GM13977 (cell line): ENCODE results near the gene NFIL3.
"Not testable (repeated sequence)": the region's sequence is repeated elsewhere in the genome, so short reads cannot be mapped to it uniquely, and the experiment has no call there.

ENCODE experiments used
- DNase-seq: peaks from one replicate; pipeline ENCODE4 v3.0.0; 2012; ENCODE audit warnings: low spot score
- in situ Hi-C: fragments of 300-500 bp; cut with MboI; formaldehyde crosslinking; loops from one replicate; pipeline ENCODE4 v1.12.0; 2022; ENCODE audit warnings: low sequenced_read_pairs, low pct_unique_long_range_greater_than_20kb, mixed read lengths, inconsistent platforms; ENCODE audit not compliant: unreplicated experiment
- TF ChIP-seq, protein P1 (sequence below): IDR thresholded peaks from 2 replicates; pipeline ENCODE4 v1.5.1; 2012; ENCODE audit warnings: mild to moderate bottlenecking, control low read depth; ENCODE audit not compliant: insufficient read depth; ENCODE audit errors: extremely low read depth, missing control alignments

The NFIL3 gene

DNA sequence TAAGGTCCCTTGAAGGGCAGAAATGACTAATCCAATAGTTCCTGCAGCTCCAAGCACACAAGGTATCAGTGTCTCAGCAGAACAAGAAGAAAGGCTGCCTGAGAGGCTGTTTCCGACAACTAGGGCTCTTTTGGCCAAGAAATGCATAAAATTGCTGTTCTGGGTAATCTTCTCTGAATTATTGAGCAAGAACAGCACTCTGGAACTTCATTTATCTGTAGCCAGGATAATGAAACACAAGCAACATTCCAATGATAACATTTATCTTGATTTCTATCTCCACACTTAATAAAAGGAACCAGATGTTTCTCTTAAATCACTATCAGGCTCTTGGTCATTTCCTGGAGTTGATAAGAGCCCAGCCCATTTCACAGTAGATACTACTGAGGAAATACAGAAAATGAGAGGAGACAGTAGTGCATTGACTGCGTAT, 44.9 kb downstream of the NFIL3 start:
- TF ChIP-seq, protein P1, sequence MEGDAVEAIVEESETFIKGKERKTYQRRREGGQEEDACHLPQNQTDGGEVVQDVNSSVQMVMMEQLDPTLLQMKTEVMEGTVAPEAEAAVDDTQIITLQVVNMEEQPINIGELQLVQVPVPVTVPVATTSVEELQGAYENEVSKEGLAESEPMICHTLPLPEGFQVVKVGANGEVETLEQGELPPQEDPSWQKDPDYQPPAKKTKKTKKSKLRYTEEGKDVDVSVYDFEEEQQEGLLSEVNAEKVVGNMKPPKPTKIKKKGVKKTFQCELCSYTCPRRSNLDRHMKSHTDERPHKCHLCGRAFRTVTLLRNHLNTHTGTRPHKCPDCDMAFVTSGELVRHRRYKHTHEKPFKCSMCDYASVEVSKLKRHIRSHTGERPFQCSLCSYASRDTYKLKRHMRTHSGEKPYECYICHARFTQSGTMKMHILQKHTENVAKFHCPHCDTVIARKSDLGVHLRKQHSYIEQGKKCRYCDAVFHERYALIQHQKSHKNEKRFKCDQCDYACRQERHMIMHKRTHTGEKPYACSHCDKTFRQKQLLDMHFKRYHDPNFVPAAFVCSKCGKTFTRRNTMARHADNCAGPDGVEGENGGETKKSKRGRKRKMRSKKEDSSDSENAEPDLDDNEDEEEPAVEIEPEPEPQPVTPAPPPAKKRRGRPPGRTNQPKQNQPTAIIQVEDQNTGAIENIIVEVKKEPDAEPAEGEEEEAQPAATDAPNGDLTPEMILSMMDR, result no peak
- DNase-seq, result no peak
- in situ Hi-C loops, result no loop called here

DNA sequence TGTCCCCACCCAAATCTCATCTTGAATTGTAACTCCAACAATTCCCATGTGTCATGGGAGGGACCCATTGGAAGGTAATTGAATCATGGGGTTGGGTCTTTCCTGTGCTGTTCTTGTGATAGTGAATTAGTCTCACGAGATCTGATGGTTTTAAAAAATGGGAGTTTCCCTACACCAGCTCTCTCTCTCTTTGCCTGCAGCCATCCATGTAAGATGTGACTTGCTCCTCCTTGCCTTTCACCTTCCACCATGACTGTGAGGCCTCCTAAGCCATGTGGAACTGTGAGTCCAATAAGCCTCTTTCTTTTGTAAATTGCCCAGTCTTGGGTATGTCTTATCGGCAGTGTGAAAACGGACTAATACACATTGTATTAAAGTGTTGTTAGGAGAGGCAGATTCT, 45.6 kb downstream of the NFIL3 start:
- DNase-seq, in situ Hi-C loops: not testable (repeated sequence)

DNA sequence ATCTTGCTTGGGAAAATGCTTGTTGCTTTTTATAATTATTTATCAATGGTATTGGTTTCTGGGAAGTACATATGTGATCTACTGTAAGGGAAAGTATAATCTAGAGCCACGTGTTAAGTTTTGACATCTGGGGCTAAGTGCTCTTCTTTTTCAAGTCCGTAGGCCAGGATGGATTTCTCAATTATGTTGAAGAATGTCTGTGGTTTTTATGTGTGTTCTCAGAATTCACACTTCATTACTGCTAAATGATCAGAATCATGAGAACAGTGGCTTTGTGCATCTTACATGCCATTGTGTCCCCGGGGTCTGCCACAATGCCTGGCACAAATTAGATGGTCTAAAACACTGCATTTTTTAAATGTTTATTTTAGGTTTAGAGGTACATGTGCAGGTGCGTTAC, 47.4 kb downstream of the NFIL3 start:
- in situ Hi-C loops, result no loop called here
- TF ChIP-seq, protein P1, result no peak
- no peak for DNase-seq

DNA sequence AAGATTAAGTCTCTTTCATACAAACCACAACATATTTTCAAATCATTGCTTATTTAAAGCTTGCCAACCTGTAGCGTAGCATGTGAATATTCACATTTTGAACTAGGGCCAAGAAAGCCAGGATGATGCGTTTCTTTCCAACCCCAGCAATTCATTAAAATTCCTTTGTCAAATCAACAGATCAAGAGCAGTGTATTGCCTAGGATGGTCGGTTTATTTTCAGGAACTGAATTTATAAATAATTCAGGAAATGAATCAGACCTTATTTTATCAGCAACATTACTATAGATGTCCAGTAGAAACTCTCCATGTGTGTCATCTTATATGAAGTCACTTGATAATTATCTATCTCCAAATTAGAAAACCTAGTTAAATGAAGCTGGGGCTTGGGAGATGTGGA, 48.7 kb downstream of the NFIL3 start:
- DNase-seq, result no peak
- TF ChIP-seq, protein P1, result no peak
- in situ Hi-C loops, result no loop called here

DNA sequence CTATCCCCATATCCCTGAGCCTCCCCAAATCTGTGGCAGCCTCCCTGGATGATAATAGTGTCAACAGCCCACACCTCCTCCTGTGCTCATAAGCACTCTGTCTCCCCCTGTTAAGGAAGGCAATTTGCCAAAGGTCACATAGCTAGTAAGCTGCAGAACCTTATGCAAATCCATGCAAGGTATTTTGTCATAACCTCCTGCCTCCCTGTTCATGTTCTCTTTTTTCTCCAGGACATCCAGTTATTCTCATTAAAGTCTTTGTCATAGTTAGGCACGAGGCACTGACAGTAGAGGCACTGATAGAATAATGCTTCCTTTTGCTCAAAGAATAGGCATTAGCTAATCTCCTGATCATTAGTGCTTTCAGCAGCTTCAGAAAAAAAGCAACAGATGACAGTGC, 51.7 kb downstream of the NFIL3 start:
- in situ Hi-C loops, result no loop called here
- DNase-seq, result no peak
- TF ChIP-seq, protein P1, result no peak

DNA sequence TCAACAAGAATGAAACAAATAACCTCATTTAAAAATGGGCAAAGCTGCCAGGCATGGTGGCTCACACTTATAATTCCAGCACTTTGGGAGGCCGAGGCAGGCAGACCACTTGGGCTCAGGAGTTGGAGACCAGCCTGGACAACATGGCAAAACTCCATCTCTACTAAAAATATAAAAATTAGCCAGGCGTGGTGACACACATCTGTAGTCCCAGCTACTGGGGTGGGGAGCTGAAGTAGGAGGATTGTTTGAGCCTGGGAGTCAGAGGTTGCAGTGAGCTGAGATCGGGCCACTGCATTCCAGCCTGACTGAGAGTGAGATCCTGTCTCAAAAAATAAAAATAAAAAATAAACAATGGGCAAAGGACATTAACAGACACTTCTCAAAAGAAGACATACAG, 53.6 kb downstream of the NFIL3 start:
- in situ Hi-C loops, DNase-seq: not testable (repeated sequence)

DNA sequence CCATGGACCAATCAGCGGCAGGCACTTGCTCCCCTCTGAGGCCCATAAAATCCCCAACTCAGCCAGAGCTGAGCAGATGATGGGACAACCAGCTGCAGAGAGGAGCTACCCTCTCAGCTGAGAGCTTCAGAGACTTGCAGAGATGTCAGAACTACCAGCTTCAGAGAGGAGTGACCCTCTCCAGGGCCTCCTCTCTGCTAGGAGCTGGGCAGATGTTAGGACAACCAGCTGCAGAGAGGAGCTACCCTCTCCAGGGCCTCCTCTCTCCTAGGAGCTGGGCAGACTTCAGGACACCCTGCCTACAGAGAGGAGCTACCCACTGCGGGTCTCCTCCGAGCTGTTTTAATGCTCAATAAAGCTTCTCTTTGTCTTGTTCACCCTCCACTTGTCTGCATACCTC, 58.9 kb downstream of the NFIL3 start:
- in situ Hi-C loops, result no loop called here
- TF ChIP-seq, protein P1, result no peak
- DNase-seq, result no peak

DNA sequence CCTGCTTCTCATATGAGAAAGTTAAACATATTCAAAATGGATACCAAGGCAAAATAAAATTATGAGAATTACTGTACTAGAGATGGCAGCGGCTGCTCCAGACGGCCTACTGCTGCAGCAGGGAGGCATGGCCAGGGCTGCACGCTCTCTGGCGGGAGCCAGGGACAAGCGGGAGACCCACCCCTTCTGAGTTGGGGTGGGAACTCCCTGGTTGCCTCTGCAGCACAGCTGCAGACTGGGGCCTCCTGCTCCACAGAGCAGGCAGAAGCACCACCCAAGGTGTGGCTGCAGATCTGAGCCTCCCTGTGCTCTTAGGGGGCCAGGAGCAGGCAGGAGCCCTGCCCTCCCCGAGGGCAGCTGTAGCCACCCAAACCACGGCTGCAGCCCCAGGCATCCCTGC, 59.6 kb downstream of the NFIL3 start:
- TF ChIP-seq, protein P1, result no peak
- in situ Hi-C loops, result no loop called here
- no peak for DNase-seq
